ENCODE results near the gene NANP. TPM values are rescaled to one million over a fixed set of nuclear protein-coding genes. Genes with fewer than 3 reads are reported as not detected.

The NANP gene
- total RNA-seq, 1 donor from 2014 or later = 5.0 TPM

DNA sequence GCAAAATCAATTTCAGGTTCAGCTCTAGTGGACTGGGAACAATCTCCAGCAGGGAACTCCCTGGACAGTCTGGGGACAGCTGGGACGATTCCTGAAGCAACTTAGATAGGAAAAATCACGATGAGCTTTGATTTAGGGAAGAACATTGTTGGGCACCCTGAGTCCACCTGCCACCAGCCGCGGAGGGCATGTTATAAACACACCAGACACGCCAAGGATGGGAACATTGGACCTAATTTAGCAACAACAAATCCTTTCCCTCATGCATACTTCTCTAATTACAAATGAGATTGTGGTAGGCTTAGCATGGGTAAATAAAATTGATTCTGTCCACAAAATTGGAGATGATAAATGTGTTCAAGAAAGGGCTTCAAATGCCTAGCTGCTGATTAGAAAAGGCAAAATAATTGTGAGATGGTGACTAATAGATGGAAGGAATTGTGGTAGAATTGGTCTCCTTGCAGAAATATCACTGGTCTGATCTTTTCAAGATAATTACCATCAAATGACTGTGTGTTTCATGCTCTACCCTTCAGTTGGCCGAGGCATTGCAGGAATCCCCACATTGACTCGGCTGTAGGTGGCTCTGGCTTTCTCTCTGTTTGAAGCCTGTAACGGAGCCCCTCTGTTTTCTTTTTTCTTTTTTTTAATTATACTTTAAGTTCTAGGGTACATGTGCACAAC, 6.1 kb upstream of the NANP start:
- Mint-ChIP-seq H3K36me3 (ENCODE audit: low read depth, unreplicated experiment) (peaks cover 1% of the 10 kb centered on the region), H3K4me1 (ENCODE audit: low read depth, unreplicated experiment) (no peaks in the 10 kb centered on the region), H3K27me3 (ENCODE audit: low read depth, unreplicated experiment) (no peaks in the 10 kb centered on the region), H3K27ac (ENCODE audit: unreplicated experiment) (no peak overlapping the region), H3K4me3 (ENCODE audit: unreplicated experiment) (no peak overlapping the region), H3K9me3 (ENCODE audit: unreplicated experiment) (peaks cover 7% of the 10 kb centered on the region)
- H3K4me3 ChIP-seq (ENCODE audit: insufficient read depth, low read depth, low read length) = no peak overlapping the region
- no peaks in the 10 kb centered on the region for H4K20me1 ChIP-seq (ENCODE audit: insufficient read depth, low read length)
- no peaks in the 10 kb centered on the region for H3K4me1 ChIP-seq (ENCODE audit: insufficient read depth, low read length)
- H3K79me2 ChIP-seq (ENCODE audit: insufficient read depth, low read length) = no peaks in the 10 kb centered on the region
- peak; percentile 6 for DNase-seq (ENCODE audit: low read depth)
- H3K36me3 ChIP-seq (ENCODE audit: insufficient read depth, low read length) = no peaks in the 10 kb centered on the region
- TF ChIP-seq, protein P1, sequence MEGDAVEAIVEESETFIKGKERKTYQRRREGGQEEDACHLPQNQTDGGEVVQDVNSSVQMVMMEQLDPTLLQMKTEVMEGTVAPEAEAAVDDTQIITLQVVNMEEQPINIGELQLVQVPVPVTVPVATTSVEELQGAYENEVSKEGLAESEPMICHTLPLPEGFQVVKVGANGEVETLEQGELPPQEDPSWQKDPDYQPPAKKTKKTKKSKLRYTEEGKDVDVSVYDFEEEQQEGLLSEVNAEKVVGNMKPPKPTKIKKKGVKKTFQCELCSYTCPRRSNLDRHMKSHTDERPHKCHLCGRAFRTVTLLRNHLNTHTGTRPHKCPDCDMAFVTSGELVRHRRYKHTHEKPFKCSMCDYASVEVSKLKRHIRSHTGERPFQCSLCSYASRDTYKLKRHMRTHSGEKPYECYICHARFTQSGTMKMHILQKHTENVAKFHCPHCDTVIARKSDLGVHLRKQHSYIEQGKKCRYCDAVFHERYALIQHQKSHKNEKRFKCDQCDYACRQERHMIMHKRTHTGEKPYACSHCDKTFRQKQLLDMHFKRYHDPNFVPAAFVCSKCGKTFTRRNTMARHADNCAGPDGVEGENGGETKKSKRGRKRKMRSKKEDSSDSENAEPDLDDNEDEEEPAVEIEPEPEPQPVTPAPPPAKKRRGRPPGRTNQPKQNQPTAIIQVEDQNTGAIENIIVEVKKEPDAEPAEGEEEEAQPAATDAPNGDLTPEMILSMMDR (IDR thresholded peaks at IDR 0.05; ENCODE audit: insufficient read depth, low read depth, low read length) = no peak
- TF ChIP-seq EZH2 (IDR thresholded peaks at IDR 0.05; ENCODE audit: insufficient read depth, low read length) = no peak
- H3K27me3 ChIP-seq (ENCODE audit: insufficient read depth, low read length) = no peaks in the 10 kb centered on the region
- H2AFZ ChIP-seq (ENCODE audit: low read depth, low read length) = no peak overlapping the region
- no peak overlapping the region for H3K4me2 ChIP-seq (ENCODE audit: low read length)
- FAIRE-seq = no peak
- no peaks in the 10 kb centered on the region for H3K9me3 ChIP-seq (ENCODE audit: insufficient read depth, low read depth, low read length)
- H3K27ac ChIP-seq (ENCODE audit: low read depth, low read length) = no peak overlapping the region
- H3K9ac ChIP-seq (ENCODE audit: low read length) = no peak overlapping the region

DNA sequence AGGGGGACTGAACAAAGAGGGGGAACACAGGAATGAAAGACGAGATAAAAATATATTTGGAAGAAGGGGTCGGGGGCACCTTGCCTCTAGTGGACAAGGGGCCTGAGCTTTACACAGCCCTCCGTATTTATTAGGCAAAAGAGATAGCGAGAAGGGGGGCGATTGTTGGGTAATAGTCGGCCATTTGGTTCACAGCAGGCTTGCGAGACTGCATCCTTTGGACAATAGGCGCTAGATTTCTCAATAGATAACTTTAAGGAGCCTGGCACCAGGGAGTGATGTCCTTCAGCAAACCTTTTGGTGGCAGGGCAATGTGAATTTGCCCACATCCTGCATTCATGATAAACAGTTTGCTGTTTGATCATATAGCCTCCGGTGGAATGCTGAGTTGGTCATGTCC, 3.0 kb upstream of the NANP start:
- Mint-ChIP-seq H3K9me3 (ENCODE audit: unreplicated experiment) (peaks cover 7% of the 10 kb centered on the region), H3K36me3 (ENCODE audit: low read depth, unreplicated experiment) (no peaks in the 10 kb centered on the region), H3K4me3 (ENCODE audit: unreplicated experiment) (no peak overlapping the region), H3K4me1 (ENCODE audit: low read depth, unreplicated experiment) (peaks cover 7% of the 10 kb centered on the region), H3K27ac (ENCODE audit: unreplicated experiment) (no peak overlapping the region), H3K27me3 (ENCODE audit: low read depth, unreplicated experiment) (no peaks in the 10 kb centered on the region)
- no peak for DNase-seq (ENCODE audit: low read depth)
- H3K9me3 ChIP-seq (ENCODE audit: insufficient read depth, low read depth, low read length) = no peaks in the 10 kb centered on the region
- H3K79me2 ChIP-seq (ENCODE audit: insufficient read depth, low read length) = peaks cover 18% of the 10 kb centered on the region
- TF ChIP-seq, protein P1 (IDR thresholded peaks at IDR 0.05; ENCODE audit: insufficient read depth, low read depth, low read length) = no peak
- TF ChIP-seq EZH2 (IDR thresholded peaks at IDR 0.05; ENCODE audit: insufficient read depth, low read length) = no peak
- no peak overlapping the region for H3K4me3 ChIP-seq (ENCODE audit: insufficient read depth, low read depth, low read length)
- no peak overlapping the region for H3K4me2 ChIP-seq (ENCODE audit: low read length)
- H2AFZ ChIP-seq (ENCODE audit: low read depth, low read length) = no peak overlapping the region
- peaks cover 9% of the 10 kb centered on the region for H4K20me1 ChIP-seq (ENCODE audit: insufficient read depth, low read length)
- H3K36me3 ChIP-seq (ENCODE audit: insufficient read depth, low read length) = no peaks in the 10 kb centered on the region
- FAIRE-seq = no peak
- H3K27me3 ChIP-seq (ENCODE audit: insufficient read depth, low read length) = no peaks in the 10 kb centered on the region
- no peak overlapping the region for H3K27ac ChIP-seq (ENCODE audit: low read depth, low read length)
- H3K4me1 ChIP-seq (ENCODE audit: insufficient read depth, low read length) = peaks cover 16% of the 10 kb centered on the region
- H3K9ac ChIP-seq (ENCODE audit: low read length) = no peak overlapping the region

DNA sequence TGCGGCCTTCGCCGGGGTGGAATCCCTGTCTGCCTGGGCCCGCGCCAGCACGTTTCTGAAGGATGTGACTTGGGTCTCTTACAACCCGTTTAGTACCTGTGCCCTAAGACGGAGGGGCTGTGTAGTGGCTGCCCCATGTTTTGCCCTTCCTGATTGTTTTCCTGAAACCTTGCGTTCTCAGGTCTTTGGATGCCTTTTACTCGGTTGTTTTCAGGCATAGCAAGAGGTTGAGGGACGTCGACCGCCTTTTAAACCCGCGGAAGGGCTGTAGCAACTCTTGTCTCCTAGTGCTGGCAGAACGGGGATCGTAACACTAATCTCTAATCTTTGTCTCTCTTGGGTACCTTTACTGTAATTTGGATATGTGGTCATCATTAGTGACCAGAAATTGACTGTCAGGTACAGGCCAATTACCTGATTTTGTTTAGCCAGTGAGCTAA, 706 bp upstream of the NANP start:
- H3K4me1 Mint-ChIP-seq (ENCODE audit: low read depth, unreplicated experiment) = peaks cover 7% of the 10 kb centered on the region
- peak overlapping the region; percentile 91 for H3K27ac Mint-ChIP-seq (ENCODE audit: unreplicated experiment)
- H3K4me3 ChIP-seq (ENCODE audit: insufficient read depth, low read depth, low read length) = peak overlapping the region; percentile 77

More for the DNA sequence above, 706 bp upstream of the NANP start:
- Histone ChIP-seq H4K20me1 (ENCODE audit: insufficient read depth, low read length) (peaks cover 16% of the 10 kb centered on the region), H2AFZ (ENCODE audit: low read depth, low read length) (peak overlapping the region; percentile 87), H3K27me3 (ENCODE audit: insufficient read depth, low read length) (no peaks in the 10 kb centered on the region), H3K4me2 (ENCODE audit: low read length) (peak overlapping the region; percentile 93), H3K27ac (ENCODE audit: low read depth, low read length) (peak overlapping the region; percentile 85), H3K4me1 (ENCODE audit: insufficient read depth, low read length) (peaks cover 16% of the 10 kb centered on the region), H3K79me2 (ENCODE audit: insufficient read depth, low read length) (peaks cover 38% of the 10 kb centered on the region), H3K36me3 (ENCODE audit: insufficient read depth, low read length) (no peaks in the 10 kb centered on the region), H3K9me3 (ENCODE audit: insufficient read depth, low read depth, low read length) (no peaks in the 10 kb centered on the region), H3K9ac (ENCODE audit: low read length) (peak overlapping the region; percentile 89)
- FAIRE-seq = no peak
- Mint-ChIP-seq H3K4me3 (ENCODE audit: unreplicated experiment) (peak overlapping the region; percentile 94), H3K9me3 (ENCODE audit: unreplicated experiment) (peaks cover 5% of the 10 kb centered on the region), H3K36me3 (ENCODE audit: low read depth, unreplicated experiment) (no peaks in the 10 kb centered on the region), H3K27me3 (ENCODE audit: low read depth, unreplicated experiment) (no peaks in the 10 kb centered on the region)
- TF ChIP-seq, protein P1 (IDR thresholded peaks at IDR 0.05; ENCODE audit: insufficient read depth, low read depth, low read length) = no peak
- DNase-seq (ENCODE audit: low read depth) = no peak
